ES-I3 (cell line): ENCODE results near the gene CCDC77.
A peak's percentile ranks its signal among the peaks of the same experiment; 100 is the strongest.
"Not testable (repeated sequence)": the region's sequence is repeated elsewhere in the genome, so short reads cannot be mapped to it uniquely, and the experiment has no call there.

ENCODE experiments used
- H3K36me3 ChIP-seq: 2 replicates; pipeline ENCODE4 v1.6.1; 2013; ENCODE audit warnings: mild to moderate bottlenecking, low read length, control low read depth, moderate library complexity; ENCODE audit not compliant: insufficient read depth
- H3K4me1 ChIP-seq: 2 replicates; pipeline ENCODE4 v1.6.1; 2013; ENCODE audit warnings: mild to moderate bottlenecking, control low read depth, low read length; ENCODE audit not compliant: insufficient read depth
- H3K9ac ChIP-seq: 2 replicates; pipeline ENCODE4 v1.6.1; 2013; ENCODE audit warnings: low read depth, mild to moderate bottlenecking, low read length, moderate library complexity
- H3K9me3 ChIP-seq: 2 replicates; pipeline ENCODE4 v1.6.1; 2013; ENCODE audit warnings: mild to moderate bottlenecking, low read length, moderate library complexity; ENCODE audit not compliant: control insufficient read depth, insufficient read depth

CCDC77 gene

DNA sequence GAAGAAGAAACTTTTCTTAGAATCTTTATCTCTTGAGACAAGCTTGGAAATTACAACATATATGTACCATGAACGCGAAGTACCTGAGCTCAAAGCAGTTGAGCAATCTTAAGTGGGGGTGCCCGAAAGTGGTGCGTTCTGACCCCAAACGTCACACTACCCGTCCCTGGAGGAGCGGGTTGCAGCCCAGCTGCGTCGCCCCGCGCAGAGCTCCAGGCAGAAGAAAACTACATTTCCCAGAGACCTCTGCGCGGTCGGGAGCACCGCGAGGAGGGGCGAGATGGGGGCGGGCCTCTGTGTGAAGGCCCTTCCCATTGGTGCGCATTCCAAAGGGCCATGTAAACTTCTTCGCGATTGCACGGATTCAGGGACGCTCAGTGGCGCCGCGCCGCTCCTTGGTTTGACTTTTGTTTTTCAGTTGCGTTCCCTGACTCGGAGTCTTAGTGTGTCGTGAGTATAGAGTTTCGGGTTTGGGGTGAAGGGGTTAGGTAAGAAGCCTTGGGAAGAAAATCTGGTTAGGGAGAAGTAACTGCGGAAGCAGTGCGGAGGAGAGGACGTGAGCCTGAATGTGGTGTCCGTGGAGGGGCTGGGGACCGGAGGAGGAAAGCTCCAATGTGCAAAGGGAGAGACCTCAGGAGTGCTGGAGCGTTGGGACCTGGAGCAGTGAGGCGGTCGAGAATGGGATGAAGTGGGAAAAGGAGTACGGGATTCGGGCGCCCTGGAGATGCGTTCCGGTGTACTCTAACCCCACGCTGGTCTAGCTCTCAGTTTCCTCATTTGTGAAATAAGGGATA is at the start of gene CCDC77:
Gene CCDC77 (plus strand): TSS at position 410 of the 794 bp plus-strand sequence. CDS start 7,740 bp downstream, outside the sequence.
- Histone ChIP-seq H3K9ac (peak within 1 kb of the TSS; percentile 96), H3K4me1 (peaks cover 4% of the 10 kb centered on the region; the same call in 1 of the 2 replicates), H3K9me3 (no peaks in the 10 kb centered on the region), H3K36me3 (no peaks in the 10 kb centered on the region)

DNA sequence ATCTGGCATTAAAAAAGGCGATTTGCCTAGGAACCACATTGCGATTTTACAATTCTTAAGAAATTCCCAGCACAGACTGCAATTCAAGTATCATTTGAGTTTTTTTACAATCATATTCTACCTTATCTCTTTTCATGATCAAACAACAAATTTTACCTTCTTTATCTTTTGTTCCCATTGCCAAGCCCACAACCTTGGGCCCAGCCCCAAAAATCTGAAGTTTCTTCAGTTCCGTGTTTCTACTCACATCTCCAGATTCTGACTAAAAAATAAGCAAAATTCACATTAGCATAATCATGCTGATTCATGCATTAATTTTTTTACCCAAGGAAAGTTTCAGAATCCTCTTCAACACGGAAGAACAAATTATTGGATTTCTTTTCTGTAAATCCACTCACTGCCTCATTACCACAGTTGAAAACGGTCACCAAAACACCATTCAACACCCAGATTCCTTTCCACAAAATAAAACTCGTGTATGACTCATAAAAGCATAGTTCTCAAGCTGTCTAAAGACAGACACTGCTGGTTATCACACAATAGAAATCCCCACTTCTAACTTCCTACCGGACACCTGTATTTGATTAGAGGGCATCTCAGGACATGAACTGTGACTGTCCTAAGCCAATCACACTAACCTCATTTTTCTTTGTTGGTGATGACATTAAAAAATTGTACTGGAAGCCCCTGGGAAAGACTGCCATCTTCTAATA is 45.0 kb upstream of the CCDC77 start:
- peaks cover 6% of the 10 kb centered on the region; the same call in 1 of the 2 replicates for H3K9me3 ChIP-seq
- no peak overlapping the region for H3K9ac ChIP-seq
- H3K4me1 ChIP-seq, result no peaks in the 10 kb centered on the region
- H3K36me3 ChIP-seq, result peaks cover 14% of the 10 kb centered on the region

DNA sequence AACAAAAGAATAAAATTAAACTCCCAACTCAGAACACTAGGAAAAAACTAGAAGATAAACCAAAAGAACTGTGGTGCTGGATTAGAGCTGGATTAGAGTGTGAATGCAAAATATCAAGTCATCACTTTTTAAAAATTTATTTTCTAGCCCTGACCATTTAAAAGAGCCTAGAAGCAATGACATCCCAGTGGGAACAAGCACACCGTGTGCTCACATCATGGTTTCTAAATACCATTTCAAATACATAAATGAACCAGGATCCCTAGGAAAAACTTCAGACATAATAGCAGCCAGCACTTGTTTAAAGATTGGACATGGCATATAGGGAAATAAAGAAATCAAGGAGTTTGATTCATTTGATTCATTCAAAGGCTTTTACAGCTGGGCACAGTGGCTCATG is 42.4 kb upstream of the CCDC77 start:
- Histone ChIP-seq H3K4me1 (no peaks in the 10 kb centered on the region), H3K36me3 (peaks cover 15% of the 10 kb centered on the region), H3K9ac (no peak overlapping the region), H3K9me3 (0 out of 2 replicates have a peak, but pooled peaks cover 6% of the 10 kb centered on the region)

DNA sequence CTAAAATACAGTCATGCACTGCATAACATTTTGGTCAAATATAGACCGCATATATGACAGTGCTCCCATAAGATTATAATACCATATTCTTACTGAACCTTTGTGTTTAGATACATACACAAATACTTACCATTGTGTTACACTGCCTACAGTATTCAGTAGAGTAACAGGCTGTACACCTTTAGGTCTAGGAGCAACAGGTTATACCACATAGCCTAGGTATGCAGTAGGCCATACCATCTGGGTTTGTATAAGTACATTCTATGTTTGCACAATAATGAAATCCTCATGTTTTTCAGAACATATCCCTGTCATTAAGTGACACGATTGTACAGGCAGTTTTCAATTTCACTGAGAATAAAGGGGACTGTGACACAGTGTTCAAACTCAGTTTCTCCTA is 34.6 kb upstream of the CCDC77 start:
- peaks cover 20% of the 10 kb centered on the region for H3K36me3 ChIP-seq
- H3K9me3 ChIP-seq, result peaks cover 2% of the 10 kb centered on the region; the same call in 1 of the 2 replicates
- no peaks in the 10 kb centered on the region for H3K4me1 ChIP-seq
- H3K9ac ChIP-seq, result no peak overlapping the region

DNA sequence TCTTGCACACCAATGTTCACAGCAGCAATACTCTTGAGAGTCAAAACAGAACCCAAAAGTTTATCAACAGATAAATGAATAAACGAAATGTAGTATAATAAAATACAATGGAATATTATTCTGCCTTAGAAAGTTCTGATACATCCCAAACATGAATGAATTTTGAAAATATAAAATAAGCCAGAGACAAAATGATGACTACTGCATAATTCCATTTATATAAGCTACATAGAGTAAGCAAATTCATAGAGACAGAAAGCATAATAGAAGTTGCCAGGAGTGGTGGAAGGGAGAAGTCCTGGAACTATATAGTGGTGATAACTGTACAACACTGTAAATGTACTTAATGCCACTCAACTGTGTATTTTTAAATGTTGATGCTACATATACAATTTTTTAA is 33.5 kb upstream of the CCDC77 start:
- peaks cover 2% of the 10 kb centered on the region; the same call in 1 of the 2 replicates for H3K9me3 ChIP-seq

DNA sequence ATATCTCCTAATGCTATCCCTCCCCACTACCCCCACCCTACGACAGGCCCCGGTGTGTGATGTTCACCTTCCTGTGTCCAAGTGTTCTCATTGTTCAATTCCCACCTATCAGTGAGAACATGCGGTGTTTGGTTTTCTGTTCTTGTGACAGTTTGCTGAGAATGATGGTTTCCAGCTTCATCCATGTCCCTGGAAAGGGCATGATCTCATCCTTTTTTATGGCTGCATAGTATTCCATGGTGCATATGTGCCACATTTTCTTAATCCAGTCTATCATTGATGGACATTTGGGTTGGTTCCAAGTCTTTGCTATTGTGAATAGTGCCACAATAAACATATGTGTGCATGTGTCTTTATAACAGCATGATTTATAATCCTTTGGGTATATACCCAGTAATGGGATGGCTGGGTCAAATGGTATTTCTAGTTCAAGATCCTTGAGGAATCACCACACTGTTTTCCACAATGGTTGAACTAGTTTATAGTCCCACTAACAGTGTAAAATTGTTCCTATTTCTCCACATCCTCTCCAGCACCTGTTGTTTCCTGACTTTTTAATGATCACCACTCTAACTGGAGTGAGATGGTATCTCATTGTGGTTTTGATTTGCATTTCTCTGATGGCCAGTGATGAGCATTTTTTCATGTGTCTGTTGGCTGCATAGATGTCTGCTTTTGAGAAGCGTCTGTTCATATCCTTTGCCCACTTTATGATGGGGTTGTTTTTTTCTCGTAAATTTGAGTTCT is 30.5 kb upstream of the CCDC77 start:
- not testable (repeated sequence) for H3K9ac ChIP-seq, H3K4me1 ChIP-seq, H3K36me3 ChIP-seq, H3K9me3 ChIP-seq

More for the DNA sequence above, 33.5 kb upstream of the CCDC77 start:
- no peaks in the 10 kb centered on the region for H3K4me1 ChIP-seq
- H3K36me3 ChIP-seq, result peaks cover 15% of the 10 kb centered on the region
- H3K9ac ChIP-seq, result no peak overlapping the region

DNA sequence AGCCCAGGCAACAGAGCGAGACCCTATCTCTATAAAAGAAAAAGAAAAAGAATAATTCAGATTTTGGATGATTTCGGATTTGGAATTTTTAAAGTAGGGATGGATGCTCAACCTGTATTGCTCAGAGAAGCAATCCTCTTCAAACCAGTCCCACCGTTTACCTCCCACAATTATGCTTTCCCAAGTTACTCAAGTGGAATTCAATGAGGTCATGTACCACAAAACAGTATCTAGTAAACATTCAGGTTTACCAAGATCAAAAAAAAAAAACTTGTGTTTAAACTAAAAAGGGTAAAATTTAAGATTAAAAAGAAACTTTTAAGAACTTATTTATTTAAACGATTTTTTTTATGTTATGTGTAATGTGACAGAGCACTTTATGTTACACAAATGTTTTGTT is 14.8 kb upstream of the CCDC77 start:
- Histone ChIP-seq H3K4me1 (peaks cover 7% of the 10 kb centered on the region; the same call in 1 of the 2 replicates), H3K36me3 (peaks cover 4% of the 10 kb centered on the region), H3K9ac (no peak overlapping the region), H3K9me3 (no peaks in the 10 kb centered on the region)

DNA sequence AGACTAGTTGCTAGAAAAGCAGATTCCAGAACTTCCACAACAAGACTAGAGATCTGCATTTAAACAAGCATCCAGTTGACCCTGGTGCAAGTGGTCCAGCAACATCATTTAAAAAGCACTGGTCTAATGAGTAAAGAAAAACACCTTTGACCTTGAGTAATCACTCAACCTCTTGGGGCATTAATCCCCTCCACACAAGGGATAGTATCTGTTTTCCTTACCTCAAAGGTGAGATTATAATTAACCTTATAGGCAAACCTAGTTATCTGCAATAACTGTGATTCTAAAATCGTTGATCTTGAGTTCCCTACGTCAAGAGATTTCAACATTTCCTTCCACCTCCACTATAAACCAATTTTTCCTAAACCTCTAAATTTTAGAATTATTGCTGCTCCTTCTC is 13.4 kb upstream of the CCDC77 start:
- Histone ChIP-seq H3K9ac (peak overlapping the region; percentile 60), H3K4me1 (peaks cover 7% of the 10 kb centered on the region; the same call in 1 of the 2 replicates), H3K9me3 (no peaks in the 10 kb centered on the region), H3K36me3 (no peaks in the 10 kb centered on the region; the same call in none of the 2 replicates)

DNA sequence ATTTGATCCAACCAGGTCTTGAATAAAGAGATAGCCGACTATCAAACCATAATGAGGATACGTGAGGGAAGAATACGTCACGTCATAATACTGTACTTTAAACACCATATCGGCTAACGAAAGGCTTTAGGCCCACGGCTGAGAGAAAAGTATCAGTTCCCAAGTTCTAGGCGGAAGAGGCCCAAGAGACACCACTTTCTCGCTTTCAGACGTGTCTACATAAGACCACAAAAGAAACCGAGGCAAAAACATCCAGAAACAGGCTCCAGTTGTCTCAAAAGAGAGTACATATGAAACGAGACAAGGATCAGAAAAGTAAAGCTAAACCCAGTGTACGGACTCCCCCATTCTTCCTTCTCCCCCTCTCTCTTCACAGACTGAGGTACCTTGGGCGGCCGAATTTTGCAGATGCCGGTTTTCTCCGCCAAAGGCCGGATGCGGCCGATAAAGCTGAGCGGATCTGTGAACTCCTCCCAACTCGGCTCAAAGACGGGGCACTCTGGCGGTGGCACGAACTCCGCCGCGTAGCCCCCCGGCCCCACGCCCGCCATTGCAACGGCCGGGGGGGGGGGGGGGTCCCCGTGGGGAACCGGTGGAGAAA is 12.8 kb upstream of the CCDC77 start:
- Histone ChIP-seq H3K4me1 (peaks cover 7% of the 10 kb centered on the region; the same call in 1 of the 2 replicates), H3K9ac (peak overlapping the region; percentile 60), H3K9me3 (no peaks in the 10 kb centered on the region), H3K36me3 (no peaks in the 10 kb centered on the region; the same call in 1 of the 2 replicates)

DNA sequence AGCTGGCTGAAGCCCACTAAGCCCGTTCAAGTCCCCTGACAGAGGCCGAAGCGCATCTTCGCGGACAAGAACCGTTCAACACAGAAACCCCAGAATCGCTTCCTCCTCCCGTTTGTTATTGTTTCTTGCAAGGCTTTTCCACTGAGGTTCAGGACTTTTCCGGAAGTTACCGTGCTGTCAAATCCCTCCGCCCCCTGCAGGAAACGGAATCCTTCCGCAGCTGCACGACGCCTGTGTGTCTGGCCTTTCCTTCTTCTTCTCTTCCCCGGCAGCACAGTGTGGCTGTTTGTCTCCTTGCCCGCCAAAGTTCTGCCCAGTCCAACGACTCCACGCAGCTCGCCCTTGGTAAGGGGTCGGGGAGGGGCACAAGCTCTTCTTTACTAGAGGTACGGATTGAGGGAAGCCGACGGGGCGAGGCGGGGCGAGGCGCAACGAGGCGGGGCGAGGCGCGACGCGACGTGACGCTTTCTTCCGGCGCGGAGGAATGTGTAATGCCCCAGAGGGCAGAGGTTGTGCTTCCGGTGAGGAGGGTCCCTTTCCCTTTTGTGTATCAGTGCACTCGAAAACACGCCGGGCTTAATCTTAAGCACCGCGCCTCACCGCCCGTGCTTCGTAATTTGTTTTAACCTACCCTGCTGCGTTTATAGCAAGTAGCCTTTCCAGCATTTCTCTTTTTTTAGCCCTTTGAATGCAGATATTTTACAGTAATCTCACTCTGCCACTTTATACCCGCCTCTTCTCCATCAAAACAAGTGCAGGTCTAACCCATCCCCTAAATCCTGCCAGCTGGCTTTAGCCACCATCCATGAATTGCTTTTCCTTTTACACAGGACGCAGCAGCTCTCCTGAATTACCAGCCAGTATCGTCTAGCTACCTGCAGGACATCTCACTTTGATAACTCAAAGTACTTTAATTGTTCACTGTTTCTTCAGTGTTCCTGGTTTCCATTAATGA is 12.0 kb upstream of the CCDC77 start, which contains the start of gene KDM5A:
Gene KDM5A (minus strand): TSS at position 179 of the 955 bp plus-strand sequence. CDS start 229 bp downstream, outside the sequence.
- no peaks in the 10 kb centered on the region for H3K9me3 ChIP-seq
- no peaks in the 10 kb centered on the region; the same call in 1 of the 2 replicates for H3K36me3 ChIP-seq
- peaks cover 7% of the 10 kb centered on the region; the same call in 1 of the 2 replicates for H3K4me1 ChIP-seq
- peak within 1 kb of the TSS; percentile 60 for H3K9ac ChIP-seq

DNA sequence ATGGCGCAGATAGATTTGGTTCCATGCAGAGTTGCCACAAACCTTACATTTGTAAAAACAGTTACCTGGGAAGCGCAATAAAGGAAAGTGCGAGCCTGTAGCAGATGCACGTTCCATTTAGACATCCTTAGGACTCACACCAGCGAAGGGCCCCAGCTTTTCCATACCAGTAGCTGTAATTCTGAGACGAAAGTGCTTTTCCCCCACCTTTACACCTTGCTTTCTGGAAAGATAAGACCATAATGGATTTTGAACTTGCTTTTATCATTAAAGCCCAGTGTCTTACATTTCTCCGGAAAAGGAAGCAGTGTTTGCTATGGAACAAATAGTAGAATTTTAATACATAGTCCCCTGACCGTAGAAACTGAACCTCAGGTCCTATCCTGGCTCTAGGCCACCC is 616 bp upstream of the CCDC77 start:
- H3K4me1 ChIP-seq, result peaks cover 4% of the 10 kb centered on the region; the same call in 1 of the 2 replicates
- H3K36me3 ChIP-seq, result no peaks in the 10 kb centered on the region
- H3K9ac ChIP-seq, result peak overlapping the region; percentile 96
- H3K9me3 ChIP-seq, result no peaks in the 10 kb centered on the region

DNA sequence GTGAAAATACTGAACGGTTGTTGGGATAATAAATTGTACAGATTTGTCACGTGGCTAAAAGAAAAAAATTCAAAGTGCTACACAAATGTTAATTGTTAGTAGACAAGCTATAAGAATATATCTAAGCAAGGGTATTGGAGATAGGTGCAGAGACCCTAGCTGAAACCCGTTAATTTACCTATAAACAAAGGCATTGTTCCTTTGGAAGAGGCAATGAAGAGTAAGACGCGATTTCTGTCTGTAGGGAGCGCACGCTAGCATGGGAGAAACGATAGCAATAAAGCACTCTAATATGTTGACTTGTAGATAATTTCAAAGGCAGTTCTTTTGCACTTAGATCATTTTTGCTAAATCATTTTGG is 565 bp downstream of the CCDC77 start:
- Histone ChIP-seq H3K36me3 (no peaks in the 10 kb centered on the region), H3K9ac (peak overlapping the region; percentile 96), H3K9me3 (no peaks in the 10 kb centered on the region), H3K4me1 (peaks cover 4% of the 10 kb centered on the region; the same call in 1 of the 2 replicates)

DNA sequence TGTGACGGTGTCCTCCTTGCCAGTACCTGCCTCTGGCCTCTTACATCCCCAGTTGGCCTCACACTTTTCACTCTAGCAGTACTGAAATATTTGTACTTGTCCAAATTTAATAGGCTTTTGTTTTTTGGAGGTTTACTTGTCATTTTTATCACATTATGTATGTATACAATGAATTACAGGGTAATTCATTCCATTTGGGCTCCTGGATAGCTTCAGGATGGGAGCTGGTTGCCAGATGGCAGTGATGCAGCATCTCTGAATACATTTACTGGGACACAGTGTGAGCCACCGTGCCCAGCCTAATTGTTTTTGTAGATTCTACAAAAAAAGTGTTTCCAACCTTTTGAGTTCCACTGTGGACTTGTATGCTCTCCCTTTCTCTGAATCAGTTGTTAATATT is 13.4 kb downstream of the CCDC77 start:
- no peaks in the 10 kb centered on the region for H3K4me1 ChIP-seq
- no peaks in the 10 kb centered on the region for H3K9me3 ChIP-seq
- H3K36me3 ChIP-seq, result peaks cover 8% of the 10 kb centered on the region
- H3K9ac ChIP-seq, result no peak overlapping the region
